ENCODE data around the gene PCED1B. TPM values are rescaled to one million over a fixed set of nuclear protein-coding genes. Genes with fewer than 3 reads are reported as not detected.
"Not testable (repeated sequence)": the region's sequence is repeated elsewhere in the genome, so short reads cannot be mapped to it uniquely, and the experiment has no call there.

The PCED1B gene
- total and polyA plus RNA-seq, 9 donors, result 0.22 to 0.94 (median 0.53) TPM

- WGBS (ENCODE audit: insufficient coverage), result no CpG with 5 or more reads among the region's 3 CpGs
- H3K9me3 ChIP-seq (replicated peaks; ENCODE audit: control insufficient read depth, low read depth, low read length); H3K4me1 ChIP-seq (ENCODE audit: control insufficient read depth, insufficient read depth, low read length); H3K27ac ChIP-seq (ENCODE audit: low read length); H3K36me3 ChIP-seq (ENCODE audit: control insufficient read depth, insufficient read depth, low read length); H3K4me3 ChIP-seq (ENCODE audit: low read length); DNase-seq; H3K27me3 ChIP-seq (ENCODE audit: control insufficient read depth, insufficient read depth, low read length): not testable (repeated sequence)
Observed at GRCh38 chr12:47117305-47117704, 37.9 kb downstream of the PCED1B start.

GRCh38 chr12:47120736-47121135, 41.3 kb downstream of the PCED1B start:
- Histone ChIP-seq H3K36me3 (ENCODE audit: control insufficient read depth, insufficient read depth, low read length) (no peaks in the 10 kb centered on the region), H3K4me3 (ENCODE audit: low read length) (no peak overlapping the region), H3K27ac (ENCODE audit: low read length) (no peak overlapping the region), H3K27me3 (ENCODE audit: control insufficient read depth, insufficient read depth, low read length) (no peaks in the 10 kb centered on the region), H3K9me3 (replicated peaks; ENCODE audit: control insufficient read depth, low read depth, low read length) (no peaks in the 10 kb centered on the region), H3K4me1 (ENCODE audit: control insufficient read depth, insufficient read depth, low read length) (no peaks in the 10 kb centered on the region)
- no peak for DNase-seq
- no CpG with 5 or more reads among the region's 3 CpGs for WGBS (ENCODE audit: insufficient coverage)

GRCh38 chr12:47121146-47121545, 41.7 kb downstream of the PCED1B start:
- no peak overlapping the region for H3K27ac ChIP-seq (ENCODE audit: low read length)
- H3K4me1 ChIP-seq (ENCODE audit: control insufficient read depth, insufficient read depth, low read length), result no peaks in the 10 kb centered on the region
- no peaks in the 10 kb centered on the region for H3K27me3 ChIP-seq (ENCODE audit: control insufficient read depth, insufficient read depth, low read length)
- no peaks in the 10 kb centered on the region for H3K9me3 ChIP-seq (replicated peaks; ENCODE audit: control insufficient read depth, low read depth, low read length)
- no CpG with 5 or more reads among the region's 5 CpGs for WGBS (ENCODE audit: insufficient coverage)
- no peaks in the 10 kb centered on the region for H3K36me3 ChIP-seq (ENCODE audit: control insufficient read depth, insufficient read depth, low read length)
- DNase-seq, result no peak
- H3K4me3 ChIP-seq (ENCODE audit: low read length), result no peak overlapping the region

GRCh38 chr12:47122602-47123001, 43.2 kb downstream of the PCED1B start:
- no peak overlapping the region for H3K4me3 ChIP-seq (ENCODE audit: low read length)
- no CpG with 5 or more reads among the region's 1 CpG for WGBS (ENCODE audit: insufficient coverage)
- H3K36me3 ChIP-seq (ENCODE audit: control insufficient read depth, insufficient read depth, low read length), result no peaks in the 10 kb centered on the region
- H3K9me3 ChIP-seq (replicated peaks; ENCODE audit: control insufficient read depth, low read depth, low read length), result no peaks in the 10 kb centered on the region
- no peak overlapping the region for H3K27ac ChIP-seq (ENCODE audit: low read length)
- no peak for DNase-seq
- no peaks in the 10 kb centered on the region for H3K27me3 ChIP-seq (ENCODE audit: control insufficient read depth, insufficient read depth, low read length)
- H3K4me1 ChIP-seq (ENCODE audit: control insufficient read depth, insufficient read depth, low read length), result no peaks in the 10 kb centered on the region

- Histone ChIP-seq H3K36me3 (ENCODE audit: control insufficient read depth, insufficient read depth, low read length) (no peaks in the 10 kb centered on the region), H3K9me3 (replicated peaks; ENCODE audit: control insufficient read depth, low read depth, low read length) (no peaks in the 10 kb centered on the region), H3K27me3 (ENCODE audit: control insufficient read depth, insufficient read depth, low read length) (no peaks in the 10 kb centered on the region), H3K4me1 (ENCODE audit: control insufficient read depth, insufficient read depth, low read length) (no peaks in the 10 kb centered on the region), H3K4me3 (ENCODE audit: low read length) (no peak overlapping the region), H3K27ac (ENCODE audit: low read length) (no peak overlapping the region)
- no CpG with 5 or more reads among the region's 1 CpG for WGBS (ENCODE audit: insufficient coverage)
- no peak for DNase-seq
Observed at GRCh38 chr12:47123730-47124129, 44.3 kb downstream of the PCED1B start.

- WGBS (ENCODE audit: insufficient coverage), result no CpG with 5 or more reads among the region's 1 CpG
- Histone ChIP-seq H3K27me3 (ENCODE audit: control insufficient read depth, insufficient read depth, low read length) (no peaks in the 10 kb centered on the region), H3K9me3 (replicated peaks; ENCODE audit: control insufficient read depth, low read depth, low read length) (no peaks in the 10 kb centered on the region), H3K4me3 (ENCODE audit: low read length) (no peak overlapping the region), H3K27ac (ENCODE audit: low read length) (no peak overlapping the region), H3K36me3 (ENCODE audit: control insufficient read depth, insufficient read depth, low read length) (no peaks in the 10 kb centered on the region), H3K4me1 (ENCODE audit: control insufficient read depth, insufficient read depth, low read length) (no peaks in the 10 kb centered on the region)
- no peak for DNase-seq
Observed at GRCh38 chr12:47124451-47124850, 45.0 kb downstream of the PCED1B start.

GRCh38 chr12:47126246-47126645, 46.8 kb downstream of the PCED1B start:
- no peak overlapping the region for H3K4me3 ChIP-seq (ENCODE audit: low read length)
- H3K4me1 ChIP-seq (ENCODE audit: control insufficient read depth, insufficient read depth, low read length), result no peaks in the 10 kb centered on the region
- no peak for DNase-seq
- H3K27me3 ChIP-seq (ENCODE audit: control insufficient read depth, insufficient read depth, low read length), result no peaks in the 10 kb centered on the region
- H3K27ac ChIP-seq (ENCODE audit: low read length), result no peak overlapping the region
- no peaks in the 10 kb centered on the region for H3K9me3 ChIP-seq (replicated peaks; ENCODE audit: control insufficient read depth, low read depth, low read length)
- no CpG with 5 or more reads among the region's 1 CpG for WGBS (ENCODE audit: insufficient coverage)
- no peaks in the 10 kb centered on the region for H3K36me3 ChIP-seq (ENCODE audit: control insufficient read depth, insufficient read depth, low read length)

- Histone ChIP-seq H3K9me3 (replicated peaks; ENCODE audit: control insufficient read depth, low read depth, low read length) (no peaks in the 10 kb centered on the region), H3K4me3 (ENCODE audit: low read length) (no peak overlapping the region), H3K4me1 (ENCODE audit: control insufficient read depth, insufficient read depth, low read length) (no peaks in the 10 kb centered on the region), H3K27me3 (ENCODE audit: control insufficient read depth, insufficient read depth, low read length) (no peaks in the 10 kb centered on the region), H3K36me3 (ENCODE audit: control insufficient read depth, insufficient read depth, low read length) (no peaks in the 10 kb centered on the region), H3K27ac (ENCODE audit: low read length) (no peak overlapping the region)
- WGBS (ENCODE audit: insufficient coverage), result no CpG with 5 or more reads among the region's 5 CpGs
- no peak for DNase-seq
Observed at GRCh38 chr12:47131011-47131410, 51.6 kb downstream of the PCED1B start.

- H3K9me3 ChIP-seq (replicated peaks; ENCODE audit: control insufficient read depth, low read depth, low read length), result no peaks in the 10 kb centered on the region
- WGBS (ENCODE audit: insufficient coverage), result no CpG with 5 or more reads among the region's 3 CpGs
Observed at GRCh38 chr12:47134005-47134404, 54.6 kb downstream of the PCED1B start.

GRCh38 chr12:47135578-47135977, 56.2 kb downstream of the PCED1B start:
- no peak for DNase-seq
- Histone ChIP-seq H3K4me1 (ENCODE audit: control insufficient read depth, insufficient read depth, low read length) (no peaks in the 10 kb centered on the region), H3K27ac (ENCODE audit: low read length) (no peak overlapping the region), H3K36me3 (ENCODE audit: control insufficient read depth, insufficient read depth, low read length) (no peaks in the 10 kb centered on the region), H3K4me3 (ENCODE audit: low read length) (no peak overlapping the region), H3K27me3 (ENCODE audit: control insufficient read depth, insufficient read depth, low read length) (no peaks in the 10 kb centered on the region), H3K9me3 (replicated peaks; ENCODE audit: control insufficient read depth, low read depth, low read length) (no peaks in the 10 kb centered on the region)
- WGBS (ENCODE audit: insufficient coverage), result 84% methylated on average over 5 of the region's 7 CpGs

More at GRCh38 chr12:47134005-47134404, 54.6 kb downstream of the PCED1B start:
- no peak overlapping the region for H3K27ac ChIP-seq (ENCODE audit: low read length)
- no peak overlapping the region for H3K4me3 ChIP-seq (ENCODE audit: low read length)
- DNase-seq, result no peak
- no peaks in the 10 kb centered on the region for H3K36me3 ChIP-seq (ENCODE audit: control insufficient read depth, insufficient read depth, low read length)
- no peaks in the 10 kb centered on the region for H3K4me1 ChIP-seq (ENCODE audit: control insufficient read depth, insufficient read depth, low read length)
- no peaks in the 10 kb centered on the region for H3K27me3 ChIP-seq (ENCODE audit: control insufficient read depth, insufficient read depth, low read length)

GRCh38 chr12:47139000-47139681, 59.7 kb downstream of the PCED1B start:
- no peak overlapping the region for H3K27ac ChIP-seq (ENCODE audit: low read length)
- peak; percentile 6 for DNase-seq
- no peaks in the 10 kb centered on the region for H3K27me3 ChIP-seq (ENCODE audit: control insufficient read depth, insufficient read depth, low read length)
- H3K4me1 ChIP-seq (ENCODE audit: control insufficient read depth, insufficient read depth, low read length), result no peaks in the 10 kb centered on the region
- no peak overlapping the region for H3K4me3 ChIP-seq (ENCODE audit: low read length)
- WGBS (ENCODE audit: insufficient coverage), result 79% methylated on average over 1 of the region's 2 CpGs
- H3K9me3 ChIP-seq (replicated peaks; ENCODE audit: control insufficient read depth, low read depth, low read length), result no peaks in the 10 kb centered on the region
- H3K36me3 ChIP-seq (ENCODE audit: control insufficient read depth, insufficient read depth, low read length), result no peaks in the 10 kb centered on the region
